ENCODE results near the gene DACT1. TPM values are rescaled to one million over a fixed set of nuclear protein-coding genes. Genes with fewer than 3 reads are reported as not detected.

The DACT1 gene
- total and polyA plus RNA-seq, 2 donors (not counting 1 experiment from before 2014, with no cell fraction given), result 10.2 to 10.6 TPM

- no peak for DNase-seq (ENCODE audit: low read depth in 2 of 2)
- TF ChIP-seq EZH2 (IDR thresholded peaks at IDR 0.05; ENCODE audit: low read length, missing control alignments) (no peak), CTCF (conservative IDR thresholded peaks at IDR 0.05 in 1 of 2, IDR thresholded peaks at IDR 0.05 in 1 of 2; ENCODE audit: low read depth in 1 of 2, low read length in 2 of 2) (no peak)
- Histone ChIP-seq H3K27me3 (ENCODE audit: control insufficient read depth, insufficient read depth, low read length) (no peaks in the 10 kb centered on the region), H3K4me2 (ENCODE audit: extremely low read depth, insufficient read depth, low read length) (no peak overlapping the region), H3K79me2 (ENCODE audit: control insufficient read depth, insufficient read depth, low read length) (no peaks in the 10 kb centered on the region), H3K4me1 (ENCODE audit: control insufficient read depth, extremely low read depth, insufficient read depth, low read length) (peaks cover 4% of the 10 kb centered on the region), H2AFZ (ENCODE audit: low read length) (no peak overlapping the region), H3K9ac (ENCODE audit: insufficient read depth, low read length) (no peak overlapping the region), H3K9me3 (ENCODE audit: control insufficient read depth, insufficient read depth, low read depth, low read length) (no peaks in the 10 kb centered on the region), H3K27ac (ENCODE audit: insufficient read depth, low read length) (no peak overlapping the region), H3K36me3 (ENCODE audit: control insufficient read depth, insufficient read depth, low read length) (peaks cover 3% of the 10 kb centered on the region), H3K4me3 (replicated peaks in 1 of 4; ENCODE audit: control extremely low read depth in 1 of 4, insufficient read depth in 1 of 4, low read depth in 3 of 4, low read length in 4 of 4) (no peak overlapping the region), H4K20me1 (ENCODE audit: control insufficient read depth, extremely low read depth, insufficient read depth, low read length) (no peaks in the 10 kb centered on the region)
Observed at GRCh38 chr14:58643366-58643765, 5.6 kb downstream of the DACT1 start.

GRCh38 chr14:58645641-58646040 lies 7.9 kb downstream of the DACT1 start:
- Histone ChIP-seq H3K9ac (ENCODE audit: insufficient read depth, low read length) (no peak overlapping the region), H3K4me2 (ENCODE audit: extremely low read depth, insufficient read depth, low read length) (no peak overlapping the region), H3K27ac (ENCODE audit: insufficient read depth, low read length) (no peak overlapping the region), H4K20me1 (ENCODE audit: control insufficient read depth, extremely low read depth, insufficient read depth, low read length) (no peaks in the 10 kb centered on the region), H3K79me2 (ENCODE audit: control insufficient read depth, insufficient read depth, low read length) (no peaks in the 10 kb centered on the region), H3K9me3 (ENCODE audit: control insufficient read depth, insufficient read depth, low read depth, low read length) (no peaks in the 10 kb centered on the region), H3K27me3 (ENCODE audit: control insufficient read depth, insufficient read depth, low read length) (no peaks in the 10 kb centered on the region), H2AFZ (ENCODE audit: low read length) (no peak overlapping the region), H3K36me3 (ENCODE audit: control insufficient read depth, insufficient read depth, low read length) (peaks cover 3% of the 10 kb centered on the region), H3K4me1 (ENCODE audit: control insufficient read depth, extremely low read depth, insufficient read depth, low read length) (no peaks in the 10 kb centered on the region), H3K4me3 (replicated peaks in 1 of 4; ENCODE audit: control extremely low read depth in 1 of 4, insufficient read depth in 1 of 4, low read depth in 3 of 4, low read length in 4 of 4) (no peak overlapping the region)
- no peak for TF ChIP-seq EZH2 (IDR thresholded peaks at IDR 0.05; ENCODE audit: low read length, missing control alignments)
- TF ChIP-seq CTCF (conservative IDR thresholded peaks at IDR 0.05 in 1 of 2, IDR thresholded peaks at IDR 0.05 in 1 of 2; ENCODE audit: low read depth in 1 of 2, low read length in 2 of 2), result no peak
- no peak for DNase-seq (ENCODE audit: low read depth in 2 of 2)

GRCh38 chr14:58646479-58646878 lies 8.7 kb downstream of the DACT1 start:
- no peaks in the 10 kb centered on the region for H3K9me3 ChIP-seq (ENCODE audit: control insufficient read depth, insufficient read depth, low read depth, low read length)
- H3K79me2 ChIP-seq (ENCODE audit: control insufficient read depth, insufficient read depth, low read length), result no peaks in the 10 kb centered on the region
- no peak for DNase-seq (ENCODE audit: low read depth in 2 of 2)
- H3K4me2 ChIP-seq (ENCODE audit: extremely low read depth, insufficient read depth, low read length), result no peak overlapping the region
- H3K27me3 ChIP-seq (ENCODE audit: control insufficient read depth, insufficient read depth, low read length), result no peaks in the 10 kb centered on the region
- H4K20me1 ChIP-seq (ENCODE audit: control insufficient read depth, extremely low read depth, insufficient read depth, low read length), result no peaks in the 10 kb centered on the region
- no peak overlapping the region for H2AFZ ChIP-seq (ENCODE audit: low read length)
- H3K36me3 ChIP-seq (ENCODE audit: control insufficient read depth, insufficient read depth, low read length), result peaks cover 3% of the 10 kb centered on the region
- no peak overlapping the region for H3K9ac ChIP-seq (ENCODE audit: insufficient read depth, low read length)
- no peaks in the 10 kb centered on the region for H3K4me1 ChIP-seq (ENCODE audit: control insufficient read depth, extremely low read depth, insufficient read depth, low read length)
- H3K4me3 ChIP-seq (replicated peaks in 1 of 4; ENCODE audit: control extremely low read depth in 1 of 4, insufficient read depth in 1 of 4, low read depth in 3 of 4, low read length in 4 of 4), result no peak overlapping the region
- TF ChIP-seq EZH2 (IDR thresholded peaks at IDR 0.05; ENCODE audit: low read length, missing control alignments) (no peak), CTCF (conservative IDR thresholded peaks at IDR 0.05 in 1 of 2, IDR thresholded peaks at IDR 0.05 in 1 of 2; ENCODE audit: low read depth in 1 of 2, low read length in 2 of 2) (no peak)
- no peak overlapping the region for H3K27ac ChIP-seq (ENCODE audit: insufficient read depth, low read length)

Measured in fibroblast of lung (primary cell).